Esophagus muscularis mucosa (tissue), 4 donors: ENCODE measurements around the gene SPIRE1.

Experiments used
- EP300 ChIP-seq: sonication (generic); formaldehyde crosslinking; IDR thresholded peaks from one replicate; pipeline ENCODE4 v1.6.1; 2017; ENCODE audit warnings: antibody characterized with exemption
- POLR2AphosphoS5 ChIP-seq, 2 donors: sonication (generic); formaldehyde crosslinking; IDR thresholded peaks; one replicate each; pipeline ENCODE4 v1.6.1; 2017; ENCODE audit warnings: antibody characterized with exemption in 2 of 2
- TF ChIP-seq, protein P1 (sequence below), 3 experiments: fragments of 200-600 bp in 2 of 3; fragments of 450-650 bp in 1 of 3; sonication (generic) in 2 of 3; IDR thresholded peaks; one replicate each; pipeline ENCODE4 v1.5.1; 2017 to 2019; ENCODE audit warnings: antibody characterized with exemption in 3 of 3, mild to moderate bottlenecking in 2 of 3, moderate library complexity in 1 of 3

- TF ChIP-seq POLR2AphosphoS5 (IDR thresholded peaks at IDR 0.05) (no peak), EP300 (no peak)
- TF ChIP-seq, protein P1, sequence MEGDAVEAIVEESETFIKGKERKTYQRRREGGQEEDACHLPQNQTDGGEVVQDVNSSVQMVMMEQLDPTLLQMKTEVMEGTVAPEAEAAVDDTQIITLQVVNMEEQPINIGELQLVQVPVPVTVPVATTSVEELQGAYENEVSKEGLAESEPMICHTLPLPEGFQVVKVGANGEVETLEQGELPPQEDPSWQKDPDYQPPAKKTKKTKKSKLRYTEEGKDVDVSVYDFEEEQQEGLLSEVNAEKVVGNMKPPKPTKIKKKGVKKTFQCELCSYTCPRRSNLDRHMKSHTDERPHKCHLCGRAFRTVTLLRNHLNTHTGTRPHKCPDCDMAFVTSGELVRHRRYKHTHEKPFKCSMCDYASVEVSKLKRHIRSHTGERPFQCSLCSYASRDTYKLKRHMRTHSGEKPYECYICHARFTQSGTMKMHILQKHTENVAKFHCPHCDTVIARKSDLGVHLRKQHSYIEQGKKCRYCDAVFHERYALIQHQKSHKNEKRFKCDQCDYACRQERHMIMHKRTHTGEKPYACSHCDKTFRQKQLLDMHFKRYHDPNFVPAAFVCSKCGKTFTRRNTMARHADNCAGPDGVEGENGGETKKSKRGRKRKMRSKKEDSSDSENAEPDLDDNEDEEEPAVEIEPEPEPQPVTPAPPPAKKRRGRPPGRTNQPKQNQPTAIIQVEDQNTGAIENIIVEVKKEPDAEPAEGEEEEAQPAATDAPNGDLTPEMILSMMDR (IDR thresholded peaks at IDR 0.05): no peak
Measured at GRCh38 chr18:12420821-12421421, 237.0 kb downstream of the SPIRE1 start.
